Cerebellar cortex (tissue), 1 donor: ENCODE measurements around the gene C1QL1.
"Not testable (repeated sequence)": the region's sequence is repeated elsewhere in the genome, so short reads cannot be mapped to it uniquely, and the experiment has no call there.

Experiments used
- DNase-seq: peaks from one replicate; pipeline ENCODE4 v3.0.0-alpha.2; 2015; ENCODE audit warnings: low spot score

Gene C1QL1

DNA sequence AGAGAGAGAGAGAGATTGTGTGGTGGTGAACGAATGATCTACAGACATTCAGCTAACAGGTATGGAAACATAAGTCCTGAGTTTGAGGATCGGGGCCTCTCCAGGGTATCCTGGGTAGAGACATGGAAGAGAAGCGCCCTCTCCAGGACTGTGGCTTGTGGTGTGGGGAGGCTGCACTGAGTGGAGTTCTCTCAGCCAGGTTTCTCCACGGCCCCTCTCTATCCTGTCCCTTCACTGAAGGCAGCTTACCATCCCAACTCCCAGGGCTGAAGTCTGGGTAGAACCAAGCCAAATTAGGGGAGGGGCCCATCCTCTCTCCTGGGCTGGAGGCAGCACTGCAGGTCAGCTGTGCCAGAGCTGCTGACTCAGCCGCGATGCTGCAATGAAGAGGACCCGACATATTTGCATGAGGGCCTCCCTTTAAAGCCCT, 6.2 kb downstream of the C1QL1 start:
- DNase-seq, result peak; percentile 57

DNA sequence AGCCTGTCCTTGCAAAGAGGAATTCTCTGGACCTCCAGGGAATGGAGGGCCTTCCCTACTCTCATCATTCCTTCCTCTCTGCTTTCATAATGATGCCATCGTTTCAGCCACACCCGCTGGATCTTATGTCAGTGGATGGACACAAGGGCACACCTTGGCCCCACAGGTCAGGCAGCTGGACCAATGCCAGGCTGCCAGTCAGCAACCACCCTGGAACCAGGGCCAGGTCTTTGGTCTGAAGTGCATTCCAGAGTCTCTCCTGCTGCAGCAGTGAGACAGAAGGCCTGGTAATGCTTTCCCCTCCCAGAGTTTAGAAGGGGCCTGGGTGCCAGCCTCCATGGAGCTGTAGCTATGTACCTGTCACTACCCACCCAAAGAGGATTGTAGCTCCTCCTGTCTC, 7.4 kb downstream of the C1QL1 start:
- no peak for DNase-seq

DNA sequence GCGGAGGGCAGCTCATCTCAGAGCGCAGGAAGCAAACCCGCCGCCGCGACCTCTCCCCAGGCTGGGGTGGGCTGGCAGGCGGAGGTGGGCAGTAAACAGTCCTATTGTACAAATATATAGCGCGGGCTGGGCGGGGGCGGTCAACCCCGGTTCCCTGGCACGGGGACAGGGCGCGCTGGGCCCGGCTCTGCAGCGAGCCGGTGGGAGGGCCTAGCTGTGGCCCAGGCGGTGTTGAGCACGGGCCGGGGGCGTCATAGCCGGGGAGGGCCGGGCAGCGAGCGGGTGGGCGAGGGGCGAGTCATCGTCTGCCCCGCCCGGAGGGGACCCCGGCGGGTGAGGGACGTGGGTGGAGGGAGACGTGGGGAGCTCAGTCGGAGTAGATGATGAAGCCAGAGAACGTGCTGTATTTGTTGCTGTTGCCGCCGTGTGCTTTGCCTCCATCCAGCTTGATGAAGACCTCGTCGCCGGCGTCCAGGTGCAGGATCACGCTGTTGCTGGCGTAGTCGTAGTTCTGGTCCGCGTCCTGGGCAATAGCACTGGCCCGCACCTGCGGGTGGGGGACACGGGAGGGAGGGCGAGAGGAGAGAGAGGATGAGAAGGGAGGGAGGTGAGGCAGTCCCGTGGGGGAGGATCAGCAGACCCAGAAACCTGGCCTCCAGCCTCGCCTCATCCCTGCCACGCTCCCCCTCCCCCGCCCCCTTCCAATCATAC, 8.1 kb downstream of the C1QL1 start:
- peak; percentile 28 for DNase-seq

DNA sequence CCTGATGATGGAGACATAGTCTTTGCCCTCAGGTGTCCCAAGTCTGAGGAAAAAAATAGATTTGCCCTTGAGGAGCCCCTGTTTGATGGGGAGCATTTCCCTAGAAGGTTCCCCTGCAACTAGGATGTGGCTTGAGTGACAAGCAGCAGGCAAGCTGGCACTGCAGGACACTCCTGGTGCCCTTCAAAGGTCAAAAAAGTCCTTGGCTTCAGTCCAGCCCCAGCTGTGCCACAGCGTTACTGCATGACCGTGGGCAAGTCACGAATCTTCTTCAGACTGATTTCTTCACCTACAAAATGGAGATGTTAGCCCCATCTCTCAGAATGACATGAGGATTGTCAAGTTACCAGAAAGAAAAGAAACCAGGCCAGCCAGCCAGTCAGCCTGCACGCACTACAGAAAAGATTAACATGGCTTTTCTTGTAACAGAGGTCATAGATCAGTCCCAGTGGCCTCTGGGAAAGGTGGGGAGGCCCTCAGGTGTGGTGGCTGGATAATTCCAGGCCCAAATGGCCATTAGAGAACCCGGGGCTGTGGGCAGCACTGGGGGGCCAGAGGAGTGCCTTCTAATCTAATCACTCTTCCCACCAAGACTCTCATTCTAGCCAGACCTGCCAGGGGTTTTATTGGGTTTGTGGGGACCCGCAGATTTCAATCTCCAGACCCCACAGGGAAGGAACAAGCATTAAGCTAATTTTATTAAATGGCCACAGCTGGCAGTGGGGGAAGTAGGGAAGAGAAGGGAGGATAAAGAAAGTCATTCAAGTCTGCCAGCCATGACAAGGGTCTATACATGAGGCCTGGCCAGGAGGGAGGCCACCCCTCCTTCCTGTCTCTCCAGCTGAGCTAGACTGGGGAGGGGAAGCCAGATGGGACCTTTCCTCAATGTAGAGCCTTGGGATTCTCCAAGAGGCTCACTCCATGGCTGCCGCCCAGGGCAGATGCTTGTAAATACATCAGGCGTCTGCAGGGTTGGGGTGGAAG, 10.8 kb downstream of the C1QL1 start:
- DNase-seq, result no peak

DNA sequence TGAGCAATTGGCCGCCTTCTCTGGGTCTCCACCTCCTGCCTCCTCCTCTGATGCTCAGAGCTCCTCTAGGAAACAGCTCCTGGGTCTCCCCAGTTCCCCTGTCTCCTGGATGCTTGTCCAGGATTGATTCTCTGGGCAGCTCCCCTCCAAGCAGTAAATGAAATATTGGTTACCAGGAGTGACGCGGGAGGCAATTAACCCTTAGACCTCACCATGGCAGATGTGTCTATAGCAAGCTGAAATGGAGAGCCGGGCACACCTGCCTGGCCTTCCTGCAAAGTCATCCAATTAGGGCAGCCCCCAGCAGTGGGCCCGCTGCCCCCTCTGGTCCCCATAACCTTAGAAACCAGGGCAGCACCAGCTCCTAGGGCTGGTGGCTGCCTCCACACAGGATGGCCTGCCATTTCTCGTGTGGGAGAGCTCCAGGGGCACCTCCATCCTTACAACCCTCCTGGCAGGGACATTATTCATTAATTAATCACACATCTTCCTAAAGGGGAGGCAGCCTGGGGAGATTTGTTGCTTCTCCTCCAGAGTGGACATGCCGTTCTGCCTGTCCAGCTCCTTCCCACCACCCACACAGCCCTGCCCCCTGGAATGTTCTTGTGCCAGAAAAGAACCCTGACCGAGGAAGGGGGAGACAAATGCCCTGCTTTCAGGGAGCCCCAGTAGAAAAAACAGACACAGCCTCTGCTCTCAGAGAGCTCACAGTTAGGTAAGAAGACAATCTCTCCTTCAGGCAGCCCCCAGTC, 12.3 kb downstream of the C1QL1 start:
- DNase-seq, result no peak

DNA sequence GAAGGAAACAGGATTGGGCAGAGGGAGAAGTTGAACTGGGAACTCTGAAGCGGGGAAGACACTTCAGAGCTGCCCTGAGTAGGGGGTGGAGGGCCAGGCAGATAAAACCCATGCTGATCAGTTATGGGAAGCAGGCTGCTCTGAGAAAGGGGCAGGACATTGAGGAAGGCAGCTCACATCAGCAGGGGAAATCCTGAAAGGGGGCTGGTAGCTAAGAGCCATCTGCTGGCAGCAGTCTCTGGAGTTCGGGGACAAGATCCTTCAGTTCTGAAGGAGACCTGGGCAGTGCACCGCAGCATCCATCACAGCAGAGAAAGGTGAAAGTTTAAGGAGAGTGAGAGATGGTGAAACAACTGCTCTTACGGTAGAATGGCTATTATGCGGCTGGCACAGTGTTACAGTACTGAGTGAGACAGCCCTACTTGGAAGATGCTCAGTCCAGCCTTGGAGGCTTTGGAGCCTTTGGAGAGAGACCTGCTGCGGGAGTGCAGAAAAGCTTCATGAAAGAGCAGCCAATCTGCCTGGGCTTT, 15.1 kb downstream of the C1QL1 start:
- DNase-seq, result no peak

DNA sequence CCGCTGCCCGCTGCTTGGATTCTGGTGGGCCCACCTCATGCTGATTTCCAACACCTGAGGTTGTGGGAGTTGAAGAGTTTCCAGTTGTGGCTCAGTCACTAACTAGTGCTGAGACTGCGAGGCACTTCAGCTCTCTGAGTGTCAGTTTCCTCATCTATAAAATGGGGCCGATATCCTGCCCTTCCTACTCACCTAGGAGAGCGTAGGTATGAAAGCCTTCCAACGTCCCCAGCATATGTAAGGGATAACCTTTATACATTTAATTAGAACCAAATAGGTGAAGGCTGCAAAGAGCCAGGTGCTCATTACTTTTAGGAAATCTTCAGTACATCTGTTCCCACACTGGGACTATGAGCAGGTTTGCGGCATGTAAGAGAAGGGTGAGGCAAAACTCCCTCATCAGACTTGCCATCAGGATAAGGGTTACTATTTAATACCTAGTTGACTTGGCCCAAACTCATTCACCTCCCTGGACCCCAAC, 19.7 kb downstream of the C1QL1 start:
- DNase-seq, result no peak

DNA sequence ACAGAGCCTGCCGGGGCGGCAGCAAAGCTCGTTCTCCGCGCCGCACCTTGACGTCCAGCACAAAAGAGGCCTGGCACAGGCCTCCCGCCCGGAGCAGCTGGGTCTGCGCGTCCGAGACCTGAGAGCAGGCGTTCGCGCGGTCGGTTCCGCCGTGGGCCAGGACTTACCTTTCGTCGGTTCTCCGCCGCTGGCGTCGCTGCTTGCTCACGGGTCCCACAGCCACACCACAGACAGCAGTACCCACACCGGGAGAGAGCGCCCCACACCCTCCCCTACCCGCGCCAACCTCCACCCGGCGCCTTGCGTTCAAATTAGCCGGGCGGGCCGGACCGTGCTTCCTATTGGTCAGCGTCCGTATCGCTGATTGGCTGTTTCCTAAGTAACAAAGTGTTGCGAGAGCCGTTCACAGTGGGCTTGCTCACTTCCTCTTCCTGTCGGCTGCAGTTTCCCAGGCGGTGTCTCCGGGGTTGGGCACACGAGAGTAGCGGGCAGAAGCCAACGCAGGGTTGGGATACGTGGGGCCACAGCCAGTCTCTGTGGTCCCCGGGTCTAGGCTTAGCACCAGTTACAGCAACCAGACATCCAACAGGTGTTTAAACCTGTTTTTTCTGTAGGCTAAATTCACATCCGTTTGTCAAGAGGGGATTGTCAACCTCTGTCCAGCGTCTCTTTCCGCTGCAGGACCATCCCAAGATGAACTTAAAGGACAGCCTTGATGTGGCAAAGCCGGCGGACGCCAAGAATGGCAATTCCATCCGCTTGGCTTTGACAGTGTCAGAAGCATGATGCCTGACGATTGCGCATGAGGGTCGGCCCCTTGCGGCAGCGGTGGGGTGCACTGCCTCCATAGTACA, 20.4 kb downstream of the C1QL1 start, which contains the start of gene KIF18B:
TSS of gene KIF18B (minus strand) at position 313 of the 854 bp plus-strand sequence. CDS start 11,429 bp downstream, outside the sequence.
- DNase-seq, result peak; percentile 96

DNA sequence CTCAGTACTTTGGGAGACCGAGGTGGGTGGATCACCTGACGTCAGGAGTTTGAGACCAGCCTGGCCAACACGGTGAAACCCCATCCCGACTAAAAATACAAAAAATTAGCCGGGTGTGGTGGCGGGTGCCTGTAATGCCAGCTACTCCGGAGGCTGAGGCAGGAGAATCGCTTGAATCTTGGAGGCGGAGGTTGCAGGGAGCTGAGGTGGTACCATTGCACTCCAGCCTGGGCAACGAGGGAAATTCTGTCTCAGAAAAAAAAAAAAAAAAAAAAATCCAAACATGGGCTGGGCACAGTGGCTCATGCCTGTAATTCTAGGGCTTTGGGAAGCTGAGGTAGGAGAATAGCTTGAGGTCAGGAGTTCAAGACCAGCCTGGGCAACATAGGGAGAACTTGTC, 22.5 kb downstream of the C1QL1 start:
- not testable (repeated sequence) for DNase-seq

DNA sequence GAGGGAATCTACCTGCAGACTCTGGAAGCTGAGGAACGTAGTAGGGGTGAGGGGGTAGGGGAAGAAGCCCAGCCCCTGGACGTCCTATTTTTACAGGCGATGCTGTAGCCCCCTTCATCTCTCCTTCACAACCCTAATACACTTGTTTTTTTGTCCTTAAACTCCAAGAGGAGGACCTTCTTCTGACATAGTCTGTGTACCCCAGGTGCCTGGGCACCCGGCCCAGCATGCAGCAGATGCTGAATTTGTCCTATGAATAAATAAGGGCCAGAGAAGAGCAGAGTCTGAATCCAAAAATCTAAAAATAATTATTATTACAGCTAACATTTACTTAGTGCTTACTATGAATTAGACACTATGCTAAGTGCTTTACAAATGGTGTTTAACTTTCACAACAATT, 25.6 kb downstream of the C1QL1 start:
- DNase-seq, result no peak

DNA sequence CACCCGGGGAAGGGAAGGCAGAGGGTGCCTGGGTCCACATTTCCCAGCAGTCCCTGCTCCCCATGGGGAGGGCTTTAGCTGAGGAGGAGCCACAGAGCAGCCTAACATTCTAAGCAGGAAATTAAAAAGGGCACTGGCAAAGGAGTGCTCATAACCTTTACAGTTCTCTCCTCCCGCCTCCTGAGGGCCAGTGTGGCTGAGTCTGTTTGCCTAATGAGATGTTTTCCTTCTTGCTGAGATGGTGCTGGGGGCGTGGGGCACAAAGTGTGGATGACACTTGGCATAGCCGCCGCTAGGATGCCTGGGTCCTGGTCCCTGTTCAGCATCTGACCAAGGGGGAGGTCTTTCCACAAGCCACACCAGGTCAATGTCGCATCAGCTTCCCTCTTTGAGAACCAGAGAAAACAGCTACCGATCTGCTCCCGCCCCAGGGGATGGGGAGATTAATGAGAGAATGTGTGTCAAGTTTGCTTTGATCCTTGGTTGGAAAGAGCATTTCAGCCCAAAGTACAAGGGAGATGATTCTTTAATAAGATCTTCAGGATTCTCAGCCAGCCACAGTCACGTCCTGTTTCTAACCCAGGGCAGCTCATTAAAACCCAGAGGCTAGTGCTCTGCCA, 26.3 kb downstream of the C1QL1 start:
- no peak for DNase-seq

DNA sequence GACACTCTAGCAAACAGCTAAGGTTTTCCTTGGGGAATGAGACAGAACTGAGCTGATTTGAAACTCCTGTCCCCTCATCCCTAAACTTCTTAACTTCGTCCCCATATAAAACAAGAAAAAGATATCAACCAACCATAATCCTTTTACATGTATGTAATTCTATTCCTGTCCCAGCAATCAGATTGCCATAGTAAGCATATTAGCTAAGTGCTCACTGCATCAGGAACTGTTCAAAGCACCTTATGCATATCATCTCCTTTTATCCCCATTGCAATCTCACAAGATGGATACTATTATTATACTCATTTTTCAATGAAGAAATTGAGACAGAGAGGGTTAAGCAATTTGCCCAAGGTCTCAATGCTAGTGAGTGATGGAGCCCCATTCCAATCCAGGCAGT, 27.3 kb downstream of the C1QL1 start:
- no peak for DNase-seq

DNA sequence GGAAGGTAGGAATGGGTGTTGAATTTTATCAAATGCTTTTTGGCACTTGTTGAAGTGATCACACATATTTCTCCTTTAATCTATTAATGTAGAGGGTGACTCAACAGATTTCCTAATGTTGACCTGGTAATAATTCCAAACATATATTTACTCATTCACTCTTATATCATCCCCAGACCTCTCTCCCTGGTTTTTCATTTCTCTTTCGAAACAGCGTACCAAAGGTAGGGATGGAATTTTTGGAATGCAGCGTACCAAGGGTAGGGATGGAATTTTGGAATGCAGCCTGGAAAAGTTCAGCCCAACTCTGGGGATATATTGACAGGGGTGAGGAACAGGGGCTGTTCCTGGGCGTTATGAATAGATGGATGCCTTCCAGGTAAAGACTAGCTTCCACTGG, 27.8 kb downstream of the C1QL1 start:
- DNase-seq, result no peak

DNA sequence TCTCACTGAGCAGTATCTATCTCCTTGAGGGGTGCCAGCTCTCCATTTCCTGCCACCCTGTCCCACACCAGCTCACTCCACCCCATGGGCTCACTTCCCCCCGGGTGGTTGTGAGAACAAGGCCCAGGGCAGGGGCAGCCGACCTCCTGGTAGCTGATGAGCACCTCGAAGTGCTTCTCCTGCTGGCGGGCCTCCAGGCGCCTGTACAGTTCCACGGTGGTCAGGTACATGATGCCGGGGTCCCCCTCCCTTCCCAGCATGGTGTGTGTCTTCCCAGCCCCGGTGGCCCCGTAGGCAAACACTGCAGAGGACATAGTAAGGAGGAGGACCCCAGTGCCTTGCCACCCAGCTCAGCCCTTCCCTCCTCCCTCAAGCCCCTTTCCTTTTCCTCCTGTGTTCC, 33.0 kb downstream of the C1QL1 start:
- no peak for DNase-seq

DNA sequence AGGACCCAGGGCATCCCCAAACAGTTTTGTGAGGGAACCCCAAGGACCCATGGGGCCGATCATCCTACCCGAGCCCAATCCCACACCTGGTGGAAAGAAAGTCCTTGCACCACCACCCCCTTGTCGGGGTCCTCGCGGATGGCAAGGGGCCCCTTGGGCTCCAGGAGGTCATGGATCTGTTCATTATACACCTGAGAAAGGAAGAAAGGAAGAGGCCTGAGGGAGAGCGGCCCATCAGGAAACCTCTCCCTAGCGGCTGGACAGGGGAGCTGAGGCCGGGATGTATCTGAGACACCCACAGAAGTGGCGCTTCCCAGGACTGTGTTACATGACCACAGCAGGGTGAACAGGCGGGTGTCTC, 33.4 kb downstream of the C1QL1 start:
- DNase-seq, result no peak

DNA sequence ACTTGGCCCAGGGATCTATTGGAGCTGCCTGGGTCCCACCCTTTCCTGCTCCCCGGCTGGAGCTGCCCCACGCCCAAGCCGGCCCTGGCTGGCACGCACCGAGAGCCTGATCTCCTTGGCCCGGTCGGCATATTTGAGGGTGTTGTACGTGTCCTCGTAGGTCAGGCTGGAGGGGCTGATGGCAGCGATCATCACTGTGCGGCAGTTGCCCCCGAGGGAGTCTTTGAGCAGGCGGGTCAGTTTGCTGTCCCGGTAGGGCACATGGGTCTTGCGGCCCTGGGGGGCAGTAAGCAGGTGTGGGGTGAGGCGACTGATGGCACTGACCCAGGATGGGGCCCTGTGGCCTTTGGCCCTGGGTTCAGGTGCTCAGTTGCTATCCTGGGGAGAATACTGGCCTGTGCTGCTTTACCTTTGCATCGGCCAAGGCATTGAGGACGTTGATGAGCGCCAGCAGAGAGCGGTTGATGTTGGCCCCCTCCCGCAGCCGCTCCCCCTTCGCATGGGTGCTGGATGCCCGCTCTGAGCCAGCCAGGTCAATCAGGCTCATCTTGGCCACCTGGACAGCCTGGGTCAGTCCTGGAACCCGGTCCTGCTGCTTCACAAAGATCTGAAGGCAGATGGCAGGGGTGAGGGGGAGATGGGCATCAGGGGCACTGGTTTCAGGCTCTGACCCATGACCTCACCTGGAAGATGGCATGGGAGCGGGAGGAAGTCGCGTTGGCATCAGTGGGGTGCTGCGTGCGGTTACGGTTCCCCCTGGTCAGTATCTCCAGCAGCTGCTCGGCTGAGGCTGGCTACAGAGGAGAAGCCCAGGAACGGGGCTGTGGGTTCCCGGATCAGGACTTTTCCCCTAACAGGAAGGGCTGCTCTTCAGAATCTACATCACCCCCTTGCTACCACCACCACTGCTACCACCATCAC, 34.0 kb downstream of the C1QL1 start:
- no peak for DNase-seq

DNA sequence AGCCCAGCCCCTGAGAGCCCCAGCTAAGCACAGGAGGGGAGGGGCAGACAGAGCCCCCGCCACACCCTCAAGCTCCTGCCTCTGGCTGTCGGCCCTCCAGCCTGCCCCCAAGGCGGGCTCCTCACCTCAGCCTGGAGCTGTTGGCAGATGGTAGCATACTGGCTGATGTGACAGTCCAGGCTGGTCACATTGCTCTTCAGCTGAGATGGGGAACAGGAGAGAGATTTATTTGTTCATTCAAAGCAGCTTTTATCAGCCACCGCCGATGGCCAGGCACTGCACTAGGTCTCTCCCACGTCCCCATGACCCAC, 35.4 kb downstream of the C1QL1 start:
- DNase-seq, result no peak

DNA sequence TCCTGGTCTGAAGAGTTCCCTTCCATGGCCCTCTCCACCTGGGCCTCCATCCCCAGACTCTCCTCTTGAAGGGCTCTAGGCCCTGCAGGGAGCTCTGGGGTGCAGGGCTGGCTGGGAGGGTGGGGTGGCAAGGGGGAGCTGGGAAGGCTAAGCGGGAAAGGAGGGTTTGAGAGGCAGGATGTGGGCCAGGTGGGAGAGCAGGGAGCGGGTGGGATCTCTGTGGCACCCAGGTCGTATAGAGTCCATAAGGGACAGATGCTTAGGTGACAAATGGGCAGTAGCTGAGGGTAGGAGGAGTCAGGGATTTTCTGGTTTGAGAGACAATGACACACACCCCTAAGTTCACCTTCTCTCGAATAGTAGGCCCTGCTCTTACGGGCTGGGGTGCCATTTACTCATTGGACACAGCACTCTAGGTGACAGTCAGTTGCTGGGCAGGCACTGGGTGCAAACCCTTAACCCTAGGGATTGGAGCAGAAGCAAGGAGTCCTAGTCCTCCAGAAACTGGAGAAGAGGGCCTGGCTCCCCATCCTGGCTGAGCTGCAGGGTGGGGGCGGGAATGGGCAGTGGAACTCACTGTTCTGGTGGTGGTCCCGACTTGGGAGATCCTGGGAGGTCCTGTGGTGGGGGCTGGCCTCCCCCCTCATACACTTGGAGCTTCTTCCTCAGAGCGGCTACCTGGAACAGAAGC, 35.9 kb downstream of the C1QL1 start:
- no peak for DNase-seq

DNA sequence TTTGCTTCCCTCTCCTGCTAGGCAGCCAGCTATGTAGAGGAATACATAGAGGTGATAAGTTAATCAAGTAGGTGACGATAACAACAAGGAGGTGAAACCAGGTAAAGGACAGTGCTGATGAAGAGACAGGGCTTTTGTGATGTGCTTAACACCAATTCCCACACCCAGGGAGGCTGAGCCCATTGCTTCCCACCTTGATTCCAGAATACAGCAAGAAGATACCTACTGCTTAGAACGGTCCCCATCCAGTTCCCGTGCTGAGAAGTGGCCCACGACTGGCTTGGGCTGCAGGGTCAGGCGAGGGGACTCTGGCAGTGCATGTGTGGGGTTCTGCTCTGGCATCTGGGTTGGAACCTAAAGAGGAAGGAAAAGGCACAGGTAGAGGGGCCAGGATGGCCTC, 36.7 kb downstream of the C1QL1 start:
- DNase-seq, result no peak
